Activated T-helper 2 cell treated with anti-CD3 and anti-CD28 coated beads, Interferon-gamma antibody, Interleukin-2, Interleukin-4, amounts not matched to agents 10 μg/mL and 5 μg/mL and 100 μg/mL, durations not matched to agents 14 hours and 24 hours and 36 hours (primary cell): Measurements from ENCODE around the gene EPAS1. TPM values are rescaled to one million over a fixed set of nuclear protein-coding genes. Genes with fewer than 3 reads are reported as not detected.
A peak's percentile ranks its signal among the peaks of the same experiment; 100 is the strongest.

Source experiments
- DNase-seq: peaks from one replicate; pipeline ENCODE4 v3.0.0; 2021; ENCODE audit warnings: low spot score
- H3K27ac Mint-ChIP-seq: one replicate; pipeline ENCODE4 v1.8.0; 2021; ENCODE audit warnings: mixed read lengths
- H3K27me3 Mint-ChIP-seq: one replicate; pipeline ENCODE4 v1.8.0; 2021; ENCODE audit warnings: low read depth, mixed read lengths
- H3K36me3 Mint-ChIP-seq: one replicate; pipeline ENCODE4 v1.8.0; 2021; ENCODE audit warnings: low read depth, mixed read lengths
- H3K4me1 Mint-ChIP-seq: one replicate; pipeline ENCODE4 v1.8.0; 2021; ENCODE audit warnings: low read depth, mixed read lengths
- H3K4me3 Mint-ChIP-seq: one replicate; pipeline ENCODE4 v1.8.0; 2021; ENCODE audit warnings: low read depth, mild to moderate bottlenecking, moderate library complexity, mixed read lengths
- H3K9me3 Mint-ChIP-seq: one replicate; pipeline ENCODE4 v1.8.0; 2021; ENCODE audit warnings: mixed read lengths
- intact Hi-C: fragments of 100-400 bp; cut with micrococcal nuclease; formaldehyde crosslinking; loops from one replicate; pipeline ENCODE4 v1.15.1; 2023
- total RNA-seq: library from RNA; stranded (reverse); gene quantifications from 2 replicates; pipeline ENCODE4 v1.2.3, GENCODE V29; 2022

Gene EPAS1
- total RNA-seq, 1 donor from 2014 or later: 100.0 TPM

- H3K4me1 Mint-ChIP-seq: peaks cover 94% of the 10 kb centered on the region
- no peaks in the 10 kb centered on the region for H3K27me3 Mint-ChIP-seq
- peak overlapping the region; percentile 86 for H3K27ac Mint-ChIP-seq
- intact Hi-C loops: loop anchor here (5.0 kb wide), 3 partner anchors 138 to 368 kb away; partner anchors contain the start of gene EPAS1
- peaks cover 13% of the 10 kb centered on the region for H3K9me3 Mint-ChIP-seq
- H3K4me3 Mint-ChIP-seq: peak overlapping the region; percentile 37
- DNase-seq: no peak
- H3K36me3 Mint-ChIP-seq: peaks cover 13% of the 10 kb centered on the region
Measured at GRCh38 chr2:46434851-46435273, 137.7 kb downstream of the EPAS1 start.

- peaks cover 13% of the 10 kb centered on the region for H3K36me3 Mint-ChIP-seq
- H3K27ac Mint-ChIP-seq: peak overlapping the region; percentile 86
- no peaks in the 10 kb centered on the region for H3K27me3 Mint-ChIP-seq
- peaks cover 94% of the 10 kb centered on the region for H3K4me1 Mint-ChIP-seq
- no peak for DNase-seq
- peaks cover 13% of the 10 kb centered on the region for H3K9me3 Mint-ChIP-seq
- intact Hi-C loops: loop anchor here (5.0 kb wide), 3 partner anchors 138 to 368 kb away; partner anchors contain the start of gene EPAS1
- peak overlapping the region; percentile 37 for H3K4me3 Mint-ChIP-seq
Measured at GRCh38 chr2:46435353-46435752, 138.1 kb downstream of the EPAS1 start.

GRCh38 chr2:46435796-46436360 is 138.7 kb downstream of the EPAS1 start:
- Mint-ChIP-seq H3K4me1 (peaks cover 95% of the 10 kb centered on the region), H3K9me3 (peaks cover 13% of the 10 kb centered on the region)
- no peak for DNase-seq

More at GRCh38 chr2:46435796-46436360, 138.7 kb downstream of the EPAS1 start:
- Mint-ChIP-seq H3K27me3 (no peaks in the 10 kb centered on the region), H3K4me3 (no peak overlapping the region), H3K36me3 (peaks cover 13% of the 10 kb centered on the region), H3K27ac (peak overlapping the region; percentile 63)
- intact Hi-C loops: loop anchor here (1.0 to 5.0 kb wide), 5 partner anchors 15 to 369 kb away; partner anchors contain the start of gene EPAS1

Other genes starting within 250 kb of the EPAS1 start
- gene TMEM247, start 182.2 kb downstream of the EPAS1 start, total RNA-seq: not detected in 2 replicates
- 19.8 and 20.8 TPM in 2 replicates for gene RHOQ, start 245.1 kb downstream of the EPAS1 start, total RNA-seq
- 4.9 and 6.2 TPM in 2 replicates for gene ATP6V1E2, start 245.2 kb downstream of the EPAS1 start, total RNA-seq